Stomach (tissue), 4 donors: ENCODE measurements around the gene PCDH18.

Experiments
- EP300 ChIP-seq: sonication (generic); formaldehyde crosslinking; IDR thresholded peaks from one replicate; pipeline ENCODE4 v1.6.1; 2017; ENCODE audit warnings: antibody characterized with exemption
- POLR2A ChIP-seq, 4 donors: fragments of 450-650 bp; IDR thresholded peaks; one replicate each; pipeline ENCODE4 v1.6.1; 2016; ENCODE audit warnings: antibody characterized with exemption in 4 of 4, control low read depth in 2 of 4, mild to moderate bottlenecking in 1 of 4, moderate library complexity in 1 of 4
- POLR2AphosphoS5 ChIP-seq, 3 donors: sonication (generic); formaldehyde crosslinking; IDR thresholded peaks; one replicate each; pipeline ENCODE4 v1.6.1; 2016; ENCODE audit warnings: antibody characterized with exemption in 3 of 3
- TF ChIP-seq, protein P1 (sequence below), 7 experiments: fragments of 450-650 bp in 4 of 7; fragments of 200-600 bp in 3 of 7; sonication (generic) in 3 of 7; IDR thresholded peaks; one replicate each; pipeline ENCODE4 v1.5.1; 2016 to 2019; ENCODE audit warnings: antibody characterized with exemption in 7 of 7, control low read depth in 2 of 7, mild to moderate bottlenecking in 1 of 7

DNA sequence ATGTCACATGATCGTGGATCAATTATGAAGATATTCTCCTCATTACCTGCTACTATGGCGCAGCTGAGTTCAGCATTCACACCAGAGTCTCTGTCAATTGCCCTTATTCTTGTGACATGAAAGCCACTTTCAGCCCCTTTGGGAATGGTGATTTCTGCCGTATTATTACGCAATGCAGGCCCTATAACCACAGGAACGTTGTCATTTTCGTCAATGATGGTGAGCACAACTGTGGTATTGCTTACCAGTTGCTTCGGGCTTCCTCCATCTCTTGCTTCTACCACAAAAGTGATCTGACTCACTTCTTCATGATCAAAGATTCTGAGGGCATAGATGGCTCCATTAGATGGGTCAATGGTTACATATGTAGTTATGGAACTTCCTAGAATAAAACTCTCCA, 2.1 kb downstream of the PCDH18 start:
- TF ChIP-seq, protein P1, sequence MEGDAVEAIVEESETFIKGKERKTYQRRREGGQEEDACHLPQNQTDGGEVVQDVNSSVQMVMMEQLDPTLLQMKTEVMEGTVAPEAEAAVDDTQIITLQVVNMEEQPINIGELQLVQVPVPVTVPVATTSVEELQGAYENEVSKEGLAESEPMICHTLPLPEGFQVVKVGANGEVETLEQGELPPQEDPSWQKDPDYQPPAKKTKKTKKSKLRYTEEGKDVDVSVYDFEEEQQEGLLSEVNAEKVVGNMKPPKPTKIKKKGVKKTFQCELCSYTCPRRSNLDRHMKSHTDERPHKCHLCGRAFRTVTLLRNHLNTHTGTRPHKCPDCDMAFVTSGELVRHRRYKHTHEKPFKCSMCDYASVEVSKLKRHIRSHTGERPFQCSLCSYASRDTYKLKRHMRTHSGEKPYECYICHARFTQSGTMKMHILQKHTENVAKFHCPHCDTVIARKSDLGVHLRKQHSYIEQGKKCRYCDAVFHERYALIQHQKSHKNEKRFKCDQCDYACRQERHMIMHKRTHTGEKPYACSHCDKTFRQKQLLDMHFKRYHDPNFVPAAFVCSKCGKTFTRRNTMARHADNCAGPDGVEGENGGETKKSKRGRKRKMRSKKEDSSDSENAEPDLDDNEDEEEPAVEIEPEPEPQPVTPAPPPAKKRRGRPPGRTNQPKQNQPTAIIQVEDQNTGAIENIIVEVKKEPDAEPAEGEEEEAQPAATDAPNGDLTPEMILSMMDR (IDR thresholded peaks at IDR 0.05) = no peak
- TF ChIP-seq POLR2A (IDR thresholded peaks at IDR 0.05) = no peak
- TF ChIP-seq POLR2AphosphoS5 (IDR thresholded peaks at IDR 0.05) = no peak
- no peak for TF ChIP-seq EP300
